Endothelial cell of umbilical vein (primary cell): Measurements from ENCODE around the gene MITD1. TPM values are rescaled to one million over a fixed set of nuclear protein-coding genes. Genes with fewer than 3 reads are reported as not detected.

Experiments
- BruUV-seq: library from RNA; stranded (reverse); fragments of 400-500 nt; replicated peaks from 2 replicates; lab custom pipeline; 2021; lab: Mats Ljungman, UMichigan
- CTCF ChIA-PET: fragments of 300-600, 350-600 bp; sonication (Branson Sonifier 250); formaldehyde crosslinking; loops from one replicate; lab custom pipeline; 2021; ENCODE audit warnings: antibody characterized with exemption, inconsistent platforms; lab: Charles Lee
- POLR2A ChIA-PET: fragments of 300-600, 350-600 bp; sonication (Branson Sonifier 250); formaldehyde crosslinking; loops from one replicate; lab custom pipeline; 2021; ENCODE audit warnings: antibody characterized with exemption, inconsistent platforms; lab: Charles Lee
- DNase-seq: peaks from one replicate; pipeline ENCODE4 v3.0.0-alpha.2; 2011; ENCODE audit warnings: low read depth, low spot score
- FAIRE-seq: peaks from 2 replicates; lab custom pipeline; 2011; peaks lifted over from hg19 to GRCh38; lab: Jason Lieb, UNC
- H2AFZ ChIP-seq: 2 replicates; pipeline ENCODE4 v1.6.0; 2012; ENCODE audit warnings: low read depth, low read length, control low read depth, inconsistent platforms
- H3K27ac ChIP-seq: 2 replicates; pipeline ENCODE4 v1.5.1; 2011; ENCODE audit warnings: low read depth, mild to moderate bottlenecking, control low read depth, low read length, moderate library complexity; ENCODE audit not compliant: insufficient read depth
- H3K27me3 ChIP-seq, 2 experiments: 2 replicates each; pipeline versions ENCODE4 v1.6.0 to v1.6.1; 2011; ENCODE audit warnings: low read length in 2 of 2, mixed read lengths in 1 of 2; ENCODE audit not compliant: control insufficient read depth in 2 of 2, insufficient read depth in 2 of 2
- H3K36me3 ChIP-seq, 2 experiments: 2 replicates in 1 of 2; 3 replicates in 1 of 2; pipeline ENCODE4 v1.5.1; 2011; ENCODE audit warnings: low read length in 2 of 2, mild to moderate bottlenecking in 1 of 2, moderate library complexity in 1 of 2; ENCODE audit not compliant: control insufficient read depth in 2 of 2, insufficient read depth in 2 of 2; ENCODE audit errors: extremely low read depth in 1 of 2
- H3K4me1 ChIP-seq: 3 replicates; pipeline ENCODE4 v1.5.1; 2011; ENCODE audit warnings: mild to moderate bottlenecking, low read length; ENCODE audit not compliant: control insufficient read depth, insufficient read depth; ENCODE audit errors: extremely low read depth
- H3K4me2 ChIP-seq: 2 replicates; pipeline ENCODE4 v1.6.1; 2011; ENCODE audit warnings: low read length, control low read depth, mixed read lengths; ENCODE audit not compliant: insufficient read depth
- H3K4me3 ChIP-seq, 3 experiments: fragments of 200-600 bp in 1 of 3; sonication (generic), shearing (Covaris generic) in 1 of 3; replicated peaks in 1 of 3; 2 replicates each; pipeline ENCODE4 v1.5.1; 2011 to 2016; ENCODE audit warnings: control low read depth in 3 of 3, low read length in 3 of 3, mild to moderate bottlenecking in 2 of 3, inconsistent platforms in 1 of 3, low read depth in 1 of 3, moderate library complexity in 1 of 3; ENCODE audit not compliant: insufficient read depth in 1 of 3
- H3K79me2 ChIP-seq: 2 replicates; pipeline ENCODE4 v1.6.0; 2012; ENCODE audit warnings: low read length, inconsistent platforms; ENCODE audit not compliant: control insufficient read depth, insufficient read depth
- H3K9ac ChIP-seq: replicated peaks from 2 replicates; pipeline ENCODE3; 2011; ENCODE audit warnings: low read length, control low read depth; ENCODE audit not compliant: insufficient read depth; ENCODE audit errors: extremely low read depth
- H3K9me1 ChIP-seq: replicated peaks from 3 replicates; pipeline ENCODE4 v1.6.0; 2011; ENCODE audit warnings: mild to moderate bottlenecking, low read length; ENCODE audit not compliant: control insufficient read depth, insufficient read depth; ENCODE audit errors: extremely low read depth
- H3K9me3 ChIP-seq: replicated peaks from 2 replicates; pipeline ENCODE4 v1.5.1; 2012; ENCODE audit warnings: low read length, inconsistent platforms; ENCODE audit not compliant: control insufficient read depth, insufficient read depth
- H4K20me1 ChIP-seq: replicated peaks from 2 replicates; pipeline ENCODE3; 2011; ENCODE audit warnings: mild to moderate bottlenecking, low read length; ENCODE audit not compliant: control insufficient read depth, insufficient read depth; ENCODE audit errors: extremely low read depth
- EZH2 ChIP-seq: IDR thresholded peaks from 2 replicates; pipeline ENCODE4 v1.6.1; 2012; ENCODE audit warnings: borderline replicate concordance, low read depth, mild to moderate bottlenecking, moderate library complexity, low read length, inconsistent platforms; ENCODE audit not compliant: severe bottlenecking
- FOS ChIP-seq: IDR thresholded peaks from 2 replicates; pipeline ENCODE4 v1.6.1; 2011; ENCODE audit warnings: mild to moderate bottlenecking, low read length, moderate library complexity, borderline replicate concordance; ENCODE audit not compliant: insufficient read depth
- MYC ChIP-seq: IDR thresholded peaks from one replicate; pipeline ENCODE4 v1.6.1; 2011; ENCODE audit warnings: mild to moderate bottlenecking, low read depth, low read length
- POLR2A ChIP-seq: IDR thresholded peaks from 2 replicates; pipeline ENCODE4 v1.6.1; 2012; ENCODE audit warnings: low read depth, mild to moderate bottlenecking, control low read depth, low read length
- POLR2AphosphoS5 ChIP-seq: IDR thresholded peaks from 2 replicates; pipeline ENCODE4 v1.6.1; 2012; ENCODE audit warnings: low read depth, mild to moderate bottlenecking, control low read depth, low read length, moderate library complexity; ENCODE audit not compliant: insufficient read depth
- dilution Hi-C: fragments of 300-500 bp; cut with MboI; formaldehyde crosslinking; loops from one replicate; pipeline ENCODE4 v1.15.0; 2019; ENCODE audit warnings: low sequenced_read_pairs; ENCODE audit not compliant: extremely low pct_ligation_motif_present
- intact Hi-C: fragments of 100-400 bp; cut with micrococcal nuclease; formaldehyde crosslinking; loops from one replicate; pipeline ENCODE4 v1.10.0; 2022
- polyA plus RNA-seq, 4 experiments: library from polyadenylated mRNA; depleted of rRNA in 3 of 4; stranded (reverse) in 3 of 4; unstranded in 1 of 4; fragments of >200 nt; gene quantifications; 2 replicates each; pipeline versions ENCODE4 v1.2.1 to v1.2.3, GENCODE V29; 2011 to 2012; ENCODE audit warnings: missing spikeins in 1 of 4
- small RNA-seq: library from RNA; depleted of rRNA; stranded (forward); fragments of <200 nt; gene quantifications from one replicate; pipeline ENCODE3, GENCODE V24; 2012; ENCODE audit warnings: low replicate concordance, low read depth; ENCODE audit not compliant: insufficient read depth, insufficient read length
- total RNA-seq: library from RNA; stranded (reverse); gene quantifications from 2 replicates; pipeline ENCODE4 v1.2.3, GENCODE V29; 2021

Gene MITD1
- total and polyA plus RNA-seq, 2 donors (not counting 3 experiments of a cell fraction or from before 2014, with no cell fraction given): 11.1 to 30.0 TPM

GRCh38 chr2:99127981-99128380, 52.9 kb downstream of the MITD1 start:
- DNase-seq: no peak
- Histone ChIP-seq H3K9me1 (no peaks in the 10 kb centered on the region), H3K4me1 (no peaks in the 10 kb centered on the region), H3K9me3 (no peaks in the 10 kb centered on the region), H3K79me2 (no peaks in the 10 kb centered on the region), H3K4me3 (no peak overlapping the region), H3K27ac (no peak overlapping the region), H4K20me1 (no peaks in the 10 kb centered on the region), H2AFZ (no peak overlapping the region), H3K36me3 (no peaks in the 10 kb centered on the region), H3K9ac (no peak overlapping the region), H3K4me2 (no peak overlapping the region), H3K27me3 (no peaks in the 10 kb centered on the region)
- intact Hi-C loops: no loop called here
- BruUV-seq: no TSS peak
- TF ChIP-seq EZH2: no peak
- no peak for TF ChIP-seq POLR2A
- TF ChIP-seq FOS: no peak
- no peak for TF ChIP-seq POLR2AphosphoS5
- TF ChIP-seq MYC: no peak
- ChIA-PET CTCF (interaction anchor here (1.0 to 1.9 kb wide), 2 partner anchors 9 to 431 kb away, joined by 3 to 8 read pairs; no protein-coding TSS in a partner anchor), POLR2A (no interaction called here)
- dilution Hi-C loops: no loop called here
- FAIRE-seq: no peak

Small RNA genes within 50 kb of the gene (small RNA-seq; reads per million reads assigned to genes)
- gene AC092587.1: not detected

Other genes starting within 250 kb of the MITD1 start
- gene CRACDL, start 244.8 kb downstream of the MITD1 start, total RNA-seq: 3.8 and 6.3 TPM in 2 replicates
- 0.92 and 1.6 TPM in 2 replicates for gene CRACDL, start 244.8 kb downstream of the MITD1 start, polyA plus RNA-seq
- gene C2orf15, start 39.4 kb downstream of the MITD1 start, total RNA-seq: not detected in 2 replicates
- gene C2orf15, start 39.4 kb downstream of the MITD1 start, polyA plus RNA-seq: not detected in 2 replicates
- 0.51 and 2.7 TPM in 2 replicates for gene TSGA10, start 26.1 kb downstream of the MITD1 start, total RNA-seq
- 0.05 and 0.12 TPM in 2 replicates for gene TSGA10, start 26.1 kb downstream of the MITD1 start, polyA plus RNA-seq
- gene LIPT1, start 26.1 kb downstream of the MITD1 start, total RNA-seq: 4.8 and 5.3 TPM in 2 replicates
- gene LIPT1, start 26.1 kb downstream of the MITD1 start, polyA plus RNA-seq: 3.3 and 3.7 TPM in 2 replicates
- gene MRPL30, start 126 bp upstream of the MITD1 start, total RNA-seq: 28.4 and 30.7 TPM in 2 replicates
- 12.9 and 14.7 TPM in 2 replicates for gene MRPL30, start 126 bp upstream of the MITD1 start, polyA plus RNA-seq
- gene LYG2, start 74.6 kb upstream of the MITD1 start, total RNA-seq: not detected in 2 replicates
- gene LYG2, start 74.6 kb upstream of the MITD1 start, polyA plus RNA-seq: not detected in 2 replicates
- 0.35 and 0.55 TPM in 2 replicates for gene LYG1, start 120.1 kb upstream of the MITD1 start, total RNA-seq
- 1.7 and 1.8 TPM in 2 replicates for gene LYG1, start 120.1 kb upstream of the MITD1 start, polyA plus RNA-seq
- gene TXNDC9, start 155.3 kb upstream of the MITD1 start, total RNA-seq: 45.8 and 48.7 TPM in 2 replicates
- 17.4 and 18.6 TPM in 2 replicates for gene TXNDC9, start 155.3 kb upstream of the MITD1 start, polyA plus RNA-seq
- gene EIF5B, start 156.3 kb upstream of the MITD1 start, total RNA-seq: 53.5 and 54.5 TPM in 2 replicates
- gene EIF5B, start 156.3 kb upstream of the MITD1 start, polyA plus RNA-seq: 6.3 and 10.1 TPM in 2 replicates